VCaP (cell line): ENCODE data around the gene C1QTNF7.

Source experiments
- H3K27ac ChIP-seq: fragments of 450-650 bp; 2 replicates; pipeline ENCODE4 v1.5.1; 2017
- TF ChIP-seq, protein P1 (sequence below): fragments of 450-650 bp; conservative IDR thresholded peaks from 2 replicates; pipeline ENCODE4 v1.5.1; 2017; ENCODE audit warnings: mild to moderate bottlenecking, moderate library complexity

The C1QTNF7 gene

DNA sequence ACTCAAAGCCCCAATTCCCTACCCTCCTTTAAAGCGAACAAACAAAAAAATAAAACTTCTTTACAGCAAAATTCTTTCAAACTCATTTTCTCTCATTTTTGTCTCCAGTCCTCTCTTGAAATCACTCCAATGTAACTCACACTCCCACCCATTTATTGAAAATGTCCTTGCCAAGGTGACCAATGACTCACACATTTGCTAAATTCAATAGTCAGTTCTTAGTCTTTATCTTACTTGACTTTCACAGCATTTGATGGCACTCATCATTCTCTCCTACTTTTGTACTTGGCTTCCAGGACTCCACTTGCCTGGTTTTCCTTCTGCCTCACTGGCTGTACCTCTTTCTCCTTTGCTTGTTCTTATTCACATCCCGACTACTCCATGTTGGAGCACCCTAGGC is 61.7 kb downstream of the C1QTNF7 start:
- TF ChIP-seq, protein P1, sequence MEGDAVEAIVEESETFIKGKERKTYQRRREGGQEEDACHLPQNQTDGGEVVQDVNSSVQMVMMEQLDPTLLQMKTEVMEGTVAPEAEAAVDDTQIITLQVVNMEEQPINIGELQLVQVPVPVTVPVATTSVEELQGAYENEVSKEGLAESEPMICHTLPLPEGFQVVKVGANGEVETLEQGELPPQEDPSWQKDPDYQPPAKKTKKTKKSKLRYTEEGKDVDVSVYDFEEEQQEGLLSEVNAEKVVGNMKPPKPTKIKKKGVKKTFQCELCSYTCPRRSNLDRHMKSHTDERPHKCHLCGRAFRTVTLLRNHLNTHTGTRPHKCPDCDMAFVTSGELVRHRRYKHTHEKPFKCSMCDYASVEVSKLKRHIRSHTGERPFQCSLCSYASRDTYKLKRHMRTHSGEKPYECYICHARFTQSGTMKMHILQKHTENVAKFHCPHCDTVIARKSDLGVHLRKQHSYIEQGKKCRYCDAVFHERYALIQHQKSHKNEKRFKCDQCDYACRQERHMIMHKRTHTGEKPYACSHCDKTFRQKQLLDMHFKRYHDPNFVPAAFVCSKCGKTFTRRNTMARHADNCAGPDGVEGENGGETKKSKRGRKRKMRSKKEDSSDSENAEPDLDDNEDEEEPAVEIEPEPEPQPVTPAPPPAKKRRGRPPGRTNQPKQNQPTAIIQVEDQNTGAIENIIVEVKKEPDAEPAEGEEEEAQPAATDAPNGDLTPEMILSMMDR = no peak
- H3K27ac ChIP-seq = no peak overlapping the region

DNA sequence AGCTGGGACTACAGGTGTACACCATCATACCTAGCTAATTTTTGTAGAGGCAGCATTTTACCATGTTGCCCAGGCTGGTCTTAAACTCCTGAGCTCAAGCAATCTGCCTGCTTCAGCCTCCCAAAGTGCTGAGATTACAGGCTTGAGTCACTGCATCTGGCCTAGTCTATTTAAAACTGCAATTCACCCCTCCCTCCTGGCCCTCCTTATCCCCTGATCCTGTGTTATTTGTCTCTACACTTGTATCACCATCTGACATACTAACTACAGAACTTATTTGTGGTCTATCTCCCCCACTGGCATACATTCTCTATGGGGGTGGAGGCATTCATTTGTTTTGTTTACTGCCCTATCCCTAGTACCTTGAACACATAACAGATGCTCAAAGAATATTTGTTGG is 65.6 kb downstream of the C1QTNF7 start:
- TF ChIP-seq, protein P1 = no peak
- no peak overlapping the region for H3K27ac ChIP-seq

- H3K27ac ChIP-seq = no peak overlapping the region
- TF ChIP-seq, protein P1 = no peak
Measured at GRCh38 chr4:15495621-15496020, 67.8 kb downstream of the C1QTNF7 start.
